ENCODE results near the gene VSIG10.

DNA sequence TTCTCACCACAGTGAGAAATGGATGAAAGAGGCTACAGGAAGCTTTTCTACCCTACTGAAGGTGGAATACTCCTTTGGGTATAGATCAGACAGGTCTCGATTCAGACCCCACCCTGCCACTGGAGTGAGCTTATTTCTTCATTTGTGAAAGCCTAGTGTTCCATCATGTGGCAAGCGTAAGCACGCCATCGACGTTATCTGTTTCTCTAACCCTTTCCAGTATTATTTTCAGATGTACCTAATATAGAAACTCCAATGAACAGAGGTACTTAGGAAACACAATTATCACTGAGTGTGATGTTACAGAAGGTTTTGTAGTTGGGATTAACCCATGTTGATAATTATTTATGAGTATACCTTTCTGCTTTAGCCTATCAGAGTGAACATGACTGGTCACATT, 44.5 kb upstream of the VSIG10 start:
- TF ChIP-seq, protein P1, sequence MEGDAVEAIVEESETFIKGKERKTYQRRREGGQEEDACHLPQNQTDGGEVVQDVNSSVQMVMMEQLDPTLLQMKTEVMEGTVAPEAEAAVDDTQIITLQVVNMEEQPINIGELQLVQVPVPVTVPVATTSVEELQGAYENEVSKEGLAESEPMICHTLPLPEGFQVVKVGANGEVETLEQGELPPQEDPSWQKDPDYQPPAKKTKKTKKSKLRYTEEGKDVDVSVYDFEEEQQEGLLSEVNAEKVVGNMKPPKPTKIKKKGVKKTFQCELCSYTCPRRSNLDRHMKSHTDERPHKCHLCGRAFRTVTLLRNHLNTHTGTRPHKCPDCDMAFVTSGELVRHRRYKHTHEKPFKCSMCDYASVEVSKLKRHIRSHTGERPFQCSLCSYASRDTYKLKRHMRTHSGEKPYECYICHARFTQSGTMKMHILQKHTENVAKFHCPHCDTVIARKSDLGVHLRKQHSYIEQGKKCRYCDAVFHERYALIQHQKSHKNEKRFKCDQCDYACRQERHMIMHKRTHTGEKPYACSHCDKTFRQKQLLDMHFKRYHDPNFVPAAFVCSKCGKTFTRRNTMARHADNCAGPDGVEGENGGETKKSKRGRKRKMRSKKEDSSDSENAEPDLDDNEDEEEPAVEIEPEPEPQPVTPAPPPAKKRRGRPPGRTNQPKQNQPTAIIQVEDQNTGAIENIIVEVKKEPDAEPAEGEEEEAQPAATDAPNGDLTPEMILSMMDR (IDR thresholded peaks at IDR 0.05), result no peak
- TF ChIP-seq POLR2A (IDR thresholded peaks at IDR 0.05), result no peak
